ENCODE data around the gene GPAT3.

- TF ChIP-seq CTCF (IDR thresholded peaks at IDR 0.05) (no peak), EZH2phosphoT487 (IDR thresholded peaks at IDR 0.05) (no peak), EZH2 (IDR thresholded peaks at IDR 0.05) (no peak)
These were observed 81.6 kb downstream of the GPAT3 start for GRCh38 chr4:83617371-83618035.
